ENCODE measurements around the gene TWSG1. TPM values are rescaled to one million over a fixed set of nuclear protein-coding genes. Genes with fewer than 3 reads are reported as not detected.

TWSG1 gene
- total RNA-seq, 1 donor from 2014 or later: 45.4 TPM

- no peak for DNase-seq (ENCODE audit: extremely low spot score in 2 of 2)
Observed at GRCh38 chr18:9334973-9335696, 562 bp downstream of the TWSG1 start.

GRCh38 chr18:9335697-9336045, 1.1 kb downstream of the TWSG1 start:
- Histone ChIP-seq H3K36me3 (peaks cover 0 to 4% of the 10 kb centered on the region in 2 donors), H3K27me3 (no peaks in the 10 kb centered on the region), H3K4me1 (peaks cover 20% of the 10 kb centered on the region), H3K9me3 (no peaks in the 10 kb centered on the region), H3K27ac (peak overlapping the region; percentile 94), H3K4me3 (peak overlapping the region; percentile 75 to 94)
- DNase-seq (ENCODE audit: extremely low spot score in 2 of 2): no peak
- intact Hi-C loops (cut with DNase I): loop anchor here (10.0 kb wide), 1 partner anchor 139 kb away; the partner anchor contains the start of gene RALBP1
- TF ChIP-seq POLR2A (IDR thresholded peaks at IDR 0.05) (no peak), POLR2AphosphoS5 (IDR thresholded peaks at IDR 0.05; ENCODE audit: insufficient read depth in 1 of 2, low read depth in 1 of 2) (no peak), CTCF (IDR thresholded peaks at IDR 0.05) (no peak)

More at GRCh38 chr18:9334973-9335696, 562 bp downstream of the TWSG1 start:
- no peaks in the 10 kb centered on the region for H3K27me3 ChIP-seq
- TF ChIP-seq POLR2A (IDR thresholded peaks at IDR 0.05) (no peak), CTCF (IDR thresholded peaks at IDR 0.05) (no peak), POLR2AphosphoS5 (IDR thresholded peaks at IDR 0.05; ENCODE audit: insufficient read depth in 1 of 2, low read depth in 1 of 2) (no peak)
- intact Hi-C loops (cut with DNase I): loop anchor here (10.0 kb wide), 1 partner anchor 140 kb away; the partner anchor contains the start of gene RALBP1
- no peaks in the 10 kb centered on the region for H3K9me3 ChIP-seq
- peak overlapping the region; percentile 94 for H3K27ac ChIP-seq
- H3K4me1 ChIP-seq: peaks cover 20% of the 10 kb centered on the region
- peak overlapping the region; percentile 75 to 94 for H3K4me3 ChIP-seq
- peaks cover 0 to 4% of the 10 kb centered on the region in 2 donors for H3K36me3 ChIP-seq

- Histone ChIP-seq H3K27ac (no peak overlapping the region), H3K9me3 (no peaks in the 10 kb centered on the region), H3K4me1 (peaks cover 20% of the 10 kb centered on the region), H3K4me3 (no peak overlapping the region), H3K27me3 (no peaks in the 10 kb centered on the region), H3K36me3 (peaks cover 0 to 4% of the 10 kb centered on the region in 2 donors)
- intact Hi-C loops (cut with DNase I): loop anchor here (10.0 kb wide), 1 partner anchor 138 kb away; the partner anchor contains the start of gene RALBP1
- TF ChIP-seq POLR2A (IDR thresholded peaks at IDR 0.05) (no peak), CTCF (IDR thresholded peaks at IDR 0.05) (no peak), POLR2AphosphoS5 (IDR thresholded peaks at IDR 0.05; ENCODE audit: insufficient read depth in 1 of 2, low read depth in 1 of 2) (no peak)
- no peak for DNase-seq (ENCODE audit: extremely low spot score in 2 of 2)
Observed at GRCh38 chr18:9336827-9337226, 2.3 kb downstream of the TWSG1 start.

- no peak overlapping the region for H3K27ac ChIP-seq
- H3K36me3 ChIP-seq: peaks cover 0 to 4% of the 10 kb centered on the region in 2 donors
- intact Hi-C loops (cut with DNase I): loop anchor here (10.0 kb wide), 1 partner anchor 137 kb away; the partner anchor contains the start of gene RALBP1
- no peak overlapping the region for H3K4me3 ChIP-seq
- H3K27me3 ChIP-seq: no peaks in the 10 kb centered on the region
- no peak for TF ChIP-seq POLR2A (IDR thresholded peaks at IDR 0.05)
- no peak for TF ChIP-seq POLR2AphosphoS5 (IDR thresholded peaks at IDR 0.05; ENCODE audit: insufficient read depth in 1 of 2, low read depth in 1 of 2)
- TF ChIP-seq CTCF (IDR thresholded peaks at IDR 0.05): no peak
- H3K4me1 ChIP-seq: peaks cover 20% of the 10 kb centered on the region
- H3K9me3 ChIP-seq: no peaks in the 10 kb centered on the region
- DNase-seq (ENCODE audit: extremely low spot score in 2 of 2): no peak
Observed at GRCh38 chr18:9337873-9338272, 3.3 kb downstream of the TWSG1 start.

- peaks cover 15% of the 10 kb centered on the region for H3K4me1 ChIP-seq
- H3K36me3 ChIP-seq: peaks cover 0 to 14% of the 10 kb centered on the region in 2 donors
- no peak for TF ChIP-seq CTCF (IDR thresholded peaks at IDR 0.05)
- TF ChIP-seq POLR2AphosphoS5 (IDR thresholded peaks at IDR 0.05; ENCODE audit: insufficient read depth in 1 of 2, low read depth in 1 of 2): no peak
- no peak for TF ChIP-seq POLR2A (IDR thresholded peaks at IDR 0.05)
- H3K27me3 ChIP-seq: no peaks in the 10 kb centered on the region
- no peak overlapping the region for H3K4me3 ChIP-seq
- intact Hi-C loops (cut with DNase I): no loop called here
- H3K27ac ChIP-seq: no peak overlapping the region
- no peaks in the 10 kb centered on the region for H3K9me3 ChIP-seq
- no peak for DNase-seq (ENCODE audit: extremely low spot score in 2 of 2)
Observed at GRCh38 chr18:9340472-9340871, 5.9 kb downstream of the TWSG1 start.

Measured in vagina (tissue), 2 donors.